ENCODE results near the gene FAM228B.

DNA sequence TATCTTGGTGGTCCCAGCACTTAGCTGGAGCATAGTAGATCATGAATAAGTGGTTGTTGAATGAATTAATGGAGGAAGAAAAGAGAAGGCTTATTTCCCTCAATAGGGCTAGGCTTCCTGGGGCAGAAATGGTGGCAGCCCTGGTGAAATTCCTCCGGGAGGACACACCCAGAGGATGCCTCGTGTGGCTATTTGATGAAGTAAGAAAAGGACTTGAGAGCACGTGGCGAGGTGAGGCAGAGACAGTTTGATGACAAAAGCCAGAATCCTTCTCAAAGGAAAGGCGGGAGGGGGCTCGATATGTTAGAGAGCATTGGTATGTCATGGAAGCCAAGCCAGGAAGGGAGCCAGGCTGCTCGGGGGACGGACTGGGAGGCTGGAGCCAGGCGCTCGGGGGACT, 66.3 kb downstream of the FAM228B start:
- TF ChIP-seq, protein P1, sequence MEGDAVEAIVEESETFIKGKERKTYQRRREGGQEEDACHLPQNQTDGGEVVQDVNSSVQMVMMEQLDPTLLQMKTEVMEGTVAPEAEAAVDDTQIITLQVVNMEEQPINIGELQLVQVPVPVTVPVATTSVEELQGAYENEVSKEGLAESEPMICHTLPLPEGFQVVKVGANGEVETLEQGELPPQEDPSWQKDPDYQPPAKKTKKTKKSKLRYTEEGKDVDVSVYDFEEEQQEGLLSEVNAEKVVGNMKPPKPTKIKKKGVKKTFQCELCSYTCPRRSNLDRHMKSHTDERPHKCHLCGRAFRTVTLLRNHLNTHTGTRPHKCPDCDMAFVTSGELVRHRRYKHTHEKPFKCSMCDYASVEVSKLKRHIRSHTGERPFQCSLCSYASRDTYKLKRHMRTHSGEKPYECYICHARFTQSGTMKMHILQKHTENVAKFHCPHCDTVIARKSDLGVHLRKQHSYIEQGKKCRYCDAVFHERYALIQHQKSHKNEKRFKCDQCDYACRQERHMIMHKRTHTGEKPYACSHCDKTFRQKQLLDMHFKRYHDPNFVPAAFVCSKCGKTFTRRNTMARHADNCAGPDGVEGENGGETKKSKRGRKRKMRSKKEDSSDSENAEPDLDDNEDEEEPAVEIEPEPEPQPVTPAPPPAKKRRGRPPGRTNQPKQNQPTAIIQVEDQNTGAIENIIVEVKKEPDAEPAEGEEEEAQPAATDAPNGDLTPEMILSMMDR (conservative IDR thresholded peaks at IDR 0.05; ENCODE audit: low read length): no peak
- TF ChIP-seq EZH2phosphoT487 (IDR thresholded peaks at IDR 0.05; ENCODE audit: borderline replicate concordance, low read depth, low read length): no peak

Measured in OCI-LY7 (cell line).